NT2/D1 (cell line): ENCODE results near the gene FIBCD1.

Source experiments
- YY1 ChIP-seq: IDR thresholded peaks from 2 replicates; pipeline ENCODE4 v1.6.1; 2011; ENCODE audit not compliant: insufficient read length, insufficient read depth
- ZNF274 ChIP-seq: IDR thresholded peaks from 2 replicates; pipeline ENCODE4 v1.6.1; 2011; ENCODE audit warnings: mild to moderate bottlenecking, low read depth, low read length

GRCh38 chr9:130860458-130861316 is 78.4 kb downstream of the FIBCD1 start:
- TF ChIP-seq YY1 (no peak), ZNF274 (no peak)
